Keratinocyte (primary cell): ENCODE measurements around the gene JAK1. TPM values are rescaled to one million over a fixed set of nuclear protein-coding genes. Genes with fewer than 3 reads are reported as not detected.

Experiments
- DNase-seq: peaks from one replicate; pipeline ENCODE4 v3.0.0-alpha.2; 2011; ENCODE audit warnings: low read depth, missing footprints, low spot score
- FAIRE-seq: peaks from 2 replicates; lab custom pipeline; 2011; peaks lifted over from hg19 to GRCh38; lab: Jason Lieb, UNC
- H2AFZ ChIP-seq: 2 replicates; pipeline ENCODE4 v1.6.0; 2012; ENCODE audit warnings: low read length, control low read depth, inconsistent platforms; ENCODE audit not compliant: control insufficient read depth
- H3K27ac ChIP-seq: 2 replicates; pipeline ENCODE4 v1.5.1; 2011; ENCODE audit warnings: low read length; ENCODE audit not compliant: control insufficient read depth, insufficient read depth
- H3K27me3 ChIP-seq: 3 replicates; pipeline ENCODE4 v1.6.0; 2011; ENCODE audit warnings: low read length; ENCODE audit not compliant: control insufficient read depth, insufficient read depth; ENCODE audit errors: extremely low read depth
- H3K36me3 ChIP-seq, 2 experiments: 2 replicates in 1 of 2; 3 replicates in 1 of 2; pipeline ENCODE4 v1.5.1; 2011; ENCODE audit warnings: low read length in 2 of 2, mild to moderate bottlenecking in 1 of 2; ENCODE audit not compliant: control insufficient read depth in 2 of 2, insufficient read depth in 2 of 2; ENCODE audit errors: extremely low read depth in 1 of 2
- H3K4me1 ChIP-seq: 3 replicates; pipeline ENCODE4 v1.5.1; 2011; ENCODE audit warnings: low read length; ENCODE audit not compliant: control insufficient read depth, insufficient read depth; ENCODE audit errors: extremely low read depth
- H3K4me2 ChIP-seq: 3 replicates; pipeline ENCODE4 v1.6.0; 2011; ENCODE audit warnings: low read depth, low read length; ENCODE audit not compliant: control insufficient read depth, insufficient read depth; ENCODE audit errors: extremely low read depth
- H3K4me3 ChIP-seq, 3 experiments: fragments of 200-600 bp in 1 of 3; sonication (generic) in 1 of 3; 2 replicates in 2 of 3; 3 replicates in 1 of 3; pipeline ENCODE4 v1.5.1; 2011 to 2016; ENCODE audit warnings: low read length in 3 of 3, mild to moderate bottlenecking in 3 of 3, control low read depth in 2 of 3, inconsistent platforms in 1 of 3, low read depth in 1 of 3, mixed read lengths in 1 of 3, mixed run types in 1 of 3, moderate library complexity in 1 of 3; ENCODE audit not compliant: control insufficient read depth in 2 of 3, insufficient read depth in 2 of 3; ENCODE audit errors: extremely low read depth in 1 of 3
- H3K79me2 ChIP-seq: 2 replicates; pipeline ENCODE4 v1.6.0; 2012; ENCODE audit warnings: low read length; ENCODE audit not compliant: control insufficient read depth, insufficient read depth
- H3K9ac ChIP-seq: 3 replicates; pipeline ENCODE4 v1.6.0; 2011; ENCODE audit warnings: low read length; ENCODE audit not compliant: control insufficient read depth, insufficient read depth; ENCODE audit errors: extremely low read depth
- H3K9me1 ChIP-seq: 3 replicates; pipeline ENCODE4 v1.6.0; 2011; ENCODE audit warnings: low read length; ENCODE audit not compliant: control insufficient read depth, insufficient read depth; ENCODE audit errors: extremely low read depth
- H3K9me3 ChIP-seq: 2 replicates; pipeline ENCODE4 v1.5.1; 2012; ENCODE audit warnings: low read depth, low read length; ENCODE audit not compliant: control insufficient read depth
- H4K20me1 ChIP-seq: 3 replicates; pipeline ENCODE4 v1.6.0; 2011; ENCODE audit warnings: low read length; ENCODE audit not compliant: control insufficient read depth, insufficient read depth; ENCODE audit errors: extremely low read depth
- CTCF ChIP-seq, 3 experiments: IDR thresholded peaks in 1 of 3; conservative IDR thresholded peaks in 1 of 3; optimal IDR thresholded peaks in 1 of 3; 2 replicates in 2 of 3; 3 replicates in 1 of 3; pipeline versions ENCODE3 to v1.5.1; 2011; ENCODE audit warnings: low read length in 3 of 3, mild to moderate bottlenecking in 3 of 3, moderate library complexity in 2 of 3, control low read depth in 1 of 3, inconsistent platforms in 1 of 3; ENCODE audit not compliant: insufficient read depth in 2 of 3; ENCODE audit errors: extremely low read depth in 1 of 3
- EZH2 ChIP-seq: IDR thresholded peaks from one replicate; pipeline ENCODE4 v1.6.1; 2012; ENCODE audit warnings: inconsistent platforms, mild to moderate bottlenecking, low read length, moderate library complexity
- dilution Hi-C: fragments of 300-500 bp; cut with MboI; formaldehyde crosslinking; loops from one replicate; pipeline ENCODE4 v1.7.0; 2020; ENCODE audit warnings: low sequenced_read_pairs; ENCODE audit not compliant: extremely low pct_ligation_motif_present
- polyA minus RNA-seq, 3 experiments: library from RNA; depleted of rRNA, polyadenylated mRNA; stranded (reverse); fragments of >200 nt; gene quantifications; 1 replicate in 1 of 3; 2 replicates in 1 of 3; 3 replicates in 1 of 3; pipeline ENCODE4 v1.2.3, GENCODE V29; 2011
- polyA plus RNA-seq, 5 experiments: library from polyadenylated mRNA; depleted of rRNA in 3 of 5; stranded (reverse) in 3 of 5; stranded (forward) in 1 of 5; unstranded in 1 of 5; fragments of >200 nt; gene quantifications; 1 replicate in 1 of 5; 2 replicates in 3 of 5; 3 replicates in 1 of 5; pipeline versions ENCODE4 v1.2.1 to v1.2.3, GENCODE V29; 2011 to 2012; ENCODE audit warnings: missing spikeins in 2 of 5, low read depth in 1 of 5, low replicate concordance in 1 of 5

Gene JAK1
- 46.5 to 56.3 TPM (median 50.9 TPM) in 3 replicates for polyA plus RNA-seq
- 67.9 TPM for polyA plus RNA-seq (2011; ENCODE audit: low read depth)
- 48.3 and 75.7 TPM in 2 replicates for polyA plus RNA-seq (2011; cell fraction: cytosol; rRNA removed)
- 85.0 and 98.9 TPM in 2 replicates for polyA plus RNA-seq (2011; cell fraction: nucleus; rRNA removed)
- polyA plus RNA-seq (2012; ENCODE audit: low replicate concordance), result 35.1 and 48.7 TPM in 2 replicates
- 50.8 to 79.5 TPM (median 74.4 TPM) in 3 replicates for polyA minus RNA-seq
- polyA minus RNA-seq (2011; cell fraction: cytosol; rRNA and poly(A)+ RNA removed), result 48.9 TPM
- 52.1 and 101 TPM in 2 replicates for polyA minus RNA-seq (2011; cell fraction: nucleus; rRNA and poly(A)+ RNA removed)

DNA sequence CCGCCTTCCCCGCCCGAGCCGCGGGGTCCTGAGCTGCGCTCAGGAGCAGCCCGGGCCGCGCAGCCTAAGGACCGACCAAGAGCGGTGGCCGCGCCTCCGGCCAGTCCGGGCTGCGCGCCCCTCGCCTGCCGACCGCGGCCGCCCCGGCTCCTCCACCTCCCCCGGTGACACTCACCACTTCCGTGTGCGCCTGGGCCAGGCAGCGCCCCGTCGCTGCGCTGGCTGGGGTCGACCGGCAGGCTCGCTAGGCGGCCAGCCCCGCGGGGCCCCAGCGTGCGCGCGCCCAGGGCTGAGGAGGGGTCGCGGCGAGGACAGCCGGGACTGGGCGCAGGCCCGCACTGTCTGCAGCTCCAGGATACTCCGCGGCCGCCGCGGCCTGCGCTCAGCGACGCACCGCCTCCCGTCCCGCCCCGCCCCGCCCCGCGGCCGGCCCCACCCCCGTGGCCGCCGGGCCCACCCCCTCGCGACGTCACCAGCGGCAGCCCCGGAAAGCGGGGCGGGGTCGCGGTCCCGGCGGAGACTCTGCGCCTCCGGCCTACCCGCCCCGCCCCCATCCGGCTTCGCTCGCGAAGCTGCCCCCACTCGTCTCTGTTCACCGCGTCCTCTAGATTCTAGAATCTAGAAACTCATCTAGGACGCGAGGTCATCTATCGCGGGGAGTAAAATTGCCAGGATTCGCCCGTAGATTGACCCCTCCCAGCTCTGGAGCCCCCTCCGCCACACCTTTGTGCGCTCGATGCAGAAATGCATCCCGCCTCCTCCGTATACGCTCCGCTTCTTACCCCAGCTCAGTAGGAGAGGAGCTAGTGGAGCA lies at the start of gene JAK1:
JAK1 (minus strand) TSS at position 392 of the 814 bp plus-strand sequence. CDS start 80,285 bp downstream, outside the sequence.
- Histone ChIP-seq H2AFZ (peak within 1 kb of the TSS; percentile 91), H3K4me2 (peak within 1 kb of the TSS; percentile 93), H3K9ac (peak within 1 kb of the TSS; percentile 91), H3K79me2 (peaks cover 32% of the 10 kb centered on the region), H3K27me3 (no peaks in the 10 kb centered on the region), H3K4me3 (peak within 1 kb of the TSS; percentile 83 to 94 (median 86)), H3K9me1 (no peaks in the 10 kb centered on the region), H4K20me1 (no peaks in the 10 kb centered on the region), H3K4me1 (peaks cover 21% of the 10 kb centered on the region), H3K36me3 (no peaks in the 10 kb centered on the region), H3K9me3 (no peaks in the 10 kb centered on the region), H3K27ac (peak within 1 kb of the TSS; percentile 79)
- no peak for FAIRE-seq
- no peak for TF ChIP-seq EZH2
- no peak for TF ChIP-seq CTCF (optimal IDR thresholded peaks at IDR 0.05 in 1 of 3, IDR thresholded peaks at IDR 0.05 in 1 of 3, conservative IDR thresholded peaks at IDR 0.05 in 1 of 3; ENCODE audit: extremely low read depth in 1 of 3, insufficient read depth in 2 of 3, low read length in 3 of 3)
- dilution Hi-C loops, result no loop called here
- no peak for DNase-seq

GRCh38 chr1:65014321-65014720 lies 48.0 kb upstream of the JAK1 start:
- H3K36me3 ChIP-seq, result no peaks in the 10 kb centered on the region
- no peak overlapping the region for H3K27ac ChIP-seq
- DNase-seq (no peak), FAIRE-seq (no peak)
- TF ChIP-seq EZH2, result no peak
- no peak for TF ChIP-seq CTCF (optimal IDR thresholded peaks at IDR 0.05 in 1 of 3, IDR thresholded peaks at IDR 0.05 in 1 of 3, conservative IDR thresholded peaks at IDR 0.05 in 1 of 3; ENCODE audit: extremely low read depth in 1 of 3, insufficient read depth in 2 of 3, low read length in 3 of 3)
- H3K27me3 ChIP-seq, result no peaks in the 10 kb centered on the region
- no peak overlapping the region for H3K4me3 ChIP-seq
- no peak overlapping the region for H3K4me2 ChIP-seq
- no peaks in the 10 kb centered on the region for H3K9me1 ChIP-seq
- H4K20me1 ChIP-seq, result no peaks in the 10 kb centered on the region
- no peak overlapping the region for H2AFZ ChIP-seq
- H3K79me2 ChIP-seq, result no peaks in the 10 kb centered on the region
- dilution Hi-C loops, result no loop called here
- H3K9me3 ChIP-seq, result no peaks in the 10 kb centered on the region
- no peak overlapping the region for H3K9ac ChIP-seq
- no peaks in the 10 kb centered on the region for H3K4me1 ChIP-seq
